Raji (cell line): ENCODE measurements around the gene RP2.

ENCODE experiments used
- POLR2A ChIP-seq: IDR thresholded peaks from 2 replicates; pipeline ENCODE4 v1.6.1; 2011; ENCODE audit warnings: low read depth, low read length, control low read depth; ENCODE audit not compliant: insufficient read depth

The RP2 gene

GRCh38 chrX:46836701-46837557 is at the start of gene RP2:
RP2 (plus strand) TSS chrX:46837043; CDS start chrX:46837101, 58 bp downstream.
- peak; percentile 74 for TF ChIP-seq POLR2A

- TF ChIP-seq POLR2A = no peak
Measured at GRCh38 chrX:46788902-46789301, 47.9 kb upstream of the RP2 start.

GRCh38 chrX:46791927-46792809 is 44.7 kb upstream of the RP2 start:
- TF ChIP-seq POLR2A = no peak

GRCh38 chrX:46792810-46793188 is 44.0 kb upstream of the RP2 start:
- TF ChIP-seq POLR2A = no peak

- no peak for TF ChIP-seq POLR2A
Measured at GRCh38 chrX:46793386-46794143, 43.3 kb upstream of the RP2 start.

- no peak for TF ChIP-seq POLR2A
Measured at GRCh38 chrX:46796574-46797191, 40.2 kb upstream of the RP2 start.

- no peak for TF ChIP-seq POLR2A
Measured at GRCh38 chrX:46803140-46803539, 33.7 kb upstream of the RP2 start.

- no peak for TF ChIP-seq POLR2A
Measured at GRCh38 chrX:46805270-46805669, 31.6 kb upstream of the RP2 start.

GRCh38 chrX:46811121-46811520 is 25.7 kb upstream of the RP2 start:
- TF ChIP-seq POLR2A = no peak

- no peak for TF ChIP-seq POLR2A
Measured at GRCh38 chrX:46812445-46812844, 24.4 kb upstream of the RP2 start.

GRCh38 chrX:46814966-46815365 is 21.9 kb upstream of the RP2 start:
- no peak for TF ChIP-seq POLR2A

- no peak for TF ChIP-seq POLR2A
Measured at GRCh38 chrX:46819136-46819535, 17.7 kb upstream of the RP2 start.

GRCh38 chrX:46820391-46821100 is 16.3 kb upstream of the RP2 start:
- TF ChIP-seq POLR2A = no peak

GRCh38 chrX:46823481-46823880 is 13.4 kb upstream of the RP2 start:
- TF ChIP-seq POLR2A = no peak
